D721Med (cell line): Measurements from ENCODE around the gene TWNK.

Source experiments
- DNase-seq: peaks from one replicate; pipeline ENCODE4 v3.0.0; 2011; ENCODE audit warnings: low spot score; ENCODE audit not compliant: insufficient read length
- FAIRE-seq: peaks from 2 replicates; lab custom pipeline; 2011; peaks lifted over from hg19 to GRCh38; lab: Jason Lieb, UNC
- CTCF ChIP-seq: IDR thresholded peaks from 2 replicates; pipeline ENCODE4 v1.5.1; 2012; ENCODE audit warnings: mild to moderate bottlenecking, control low read depth; ENCODE audit not compliant: insufficient read depth; ENCODE audit errors: missing control alignments

TWNK gene

DNA sequence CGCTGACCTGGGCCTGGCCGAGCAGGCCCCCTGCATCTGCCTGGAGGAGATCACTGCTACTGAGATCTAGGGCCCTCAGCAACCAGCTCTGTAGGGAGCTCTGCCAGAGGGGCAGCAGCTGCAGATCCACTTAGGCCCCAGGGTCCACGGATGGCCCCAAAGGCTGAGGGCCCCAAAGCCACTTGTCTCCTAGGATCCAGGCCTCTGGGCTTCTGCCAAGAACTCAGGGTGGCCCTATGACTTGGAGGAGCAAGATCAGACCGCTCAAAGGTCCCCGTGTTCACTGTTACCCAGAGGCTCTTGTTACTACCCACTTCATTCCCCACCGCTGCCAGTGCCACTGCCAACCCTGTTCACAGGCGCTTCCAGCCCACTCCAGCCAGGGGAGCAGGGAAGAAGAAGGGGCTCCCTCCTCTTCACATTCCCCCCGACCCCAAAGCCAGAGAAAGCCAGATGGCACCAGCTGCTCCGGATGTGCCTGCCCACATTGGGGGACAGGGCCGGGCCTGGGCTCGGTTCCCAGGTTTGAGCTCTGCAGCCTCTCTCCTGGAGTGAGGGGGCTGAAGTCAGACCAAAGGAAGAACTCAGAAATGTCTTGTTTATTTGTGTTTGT lies 19.9 kb downstream of the TWNK start:
- TF ChIP-seq CTCF = no peak
- FAIRE-seq (no peak), DNase-seq (no peak)

GRCh38 chr10:101007915-101008822 lies 20.8 kb downstream of the TWNK start:
- FAIRE-seq (no peak), DNase-seq (no peak)
- TF ChIP-seq CTCF = no peak

DNA sequence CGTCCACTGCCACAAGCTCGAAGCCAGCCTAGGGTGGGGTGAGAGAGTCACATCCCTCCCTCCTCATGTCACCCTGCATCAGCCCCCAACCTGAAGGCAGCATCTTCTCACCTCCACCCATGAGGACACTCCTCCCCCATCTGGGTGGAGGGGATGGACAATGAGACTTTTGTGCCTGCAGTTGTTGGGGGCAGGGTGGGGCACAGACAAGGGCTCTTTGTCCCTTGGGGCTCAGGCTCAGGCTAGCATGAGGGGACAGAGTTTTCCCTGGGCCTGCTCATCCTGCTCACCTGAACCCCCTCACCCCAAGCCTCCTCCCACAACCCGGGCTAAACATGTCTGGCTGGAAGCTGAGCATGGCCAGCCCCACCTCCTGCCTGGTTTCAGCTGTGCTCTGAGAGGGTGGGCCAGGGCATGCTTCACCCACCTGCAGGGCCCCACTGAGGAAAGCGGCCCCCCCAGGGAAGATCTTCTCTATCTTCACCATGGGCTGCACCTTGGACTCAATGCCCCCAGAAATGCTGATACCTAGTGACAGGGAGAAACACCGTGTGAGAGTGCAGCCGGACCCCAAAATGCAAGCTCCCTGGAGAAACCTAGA lies 21.6 kb downstream of the TWNK start:
- no peak for FAIRE-seq
- TF ChIP-seq CTCF = no peak

DNA sequence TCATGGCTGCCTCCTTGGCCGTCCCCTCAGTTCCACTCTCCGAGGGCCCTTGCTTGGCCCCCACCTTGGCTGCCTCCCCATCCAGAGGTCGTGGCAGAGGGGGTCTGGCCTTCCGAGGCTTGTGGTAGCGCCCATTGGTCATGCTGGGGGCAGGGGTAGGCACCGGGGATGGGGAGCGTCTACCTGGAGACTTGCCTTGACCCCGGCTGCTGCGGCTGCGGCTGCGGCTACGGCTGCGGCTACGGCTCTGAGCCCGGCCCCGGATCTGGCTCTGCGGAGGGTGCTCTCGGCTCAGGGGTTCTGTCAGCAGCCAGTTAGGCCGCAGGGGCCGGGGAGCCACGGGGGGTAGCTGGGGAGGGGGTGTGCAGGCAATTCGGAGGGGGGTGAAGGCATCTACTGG lies 23.0 kb downstream of the TWNK start:
- FAIRE-seq = no peak
- DNase-seq = no peak
- no peak for TF ChIP-seq CTCF

More for the DNA sequence above, 21.6 kb downstream of the TWNK start:
- DNase-seq = no peak

GRCh38 chr10:101011517-101012423 lies 24.4 kb downstream of the TWNK start:
- FAIRE-seq = no peak
- DNase-seq = no peak
- TF ChIP-seq CTCF = no peak

- no peak for FAIRE-seq
- peak; percentile 98 for TF ChIP-seq CTCF
- peak; percentile 71 for DNase-seq
Observed at GRCh38 chr10:101012525-101013364, 25.4 kb downstream of the TWNK start.
